GM18870 (cell line): ENCODE measurements around the gene ZNF235.
"Not testable (repeated sequence)": the region's sequence is repeated elsewhere in the genome, so short reads cannot be mapped to it uniquely, and the experiment has no call there.

Source experiments
- ATAC-seq: cut with Tn5 transposase; IDR thresholded peaks from one replicate; pipeline ENCODE4 v1.9.1; 2021; ENCODE audit warnings: moderate library complexity; ENCODE audit not compliant: unreplicated experiment

Gene ZNF235

GRCh38 chr19:44258136-44258535 lies 46.7 kb downstream of the ZNF235 start:
- ATAC-seq: no peak

- ATAC-seq: no peak
Observed at GRCh38 chr19:44255705-44256411, 49.0 kb downstream of the ZNF235 start.

GRCh38 chr19:44254496-44254895 lies 50.3 kb downstream of the ZNF235 start:
- ATAC-seq: no peak

GRCh38 chr19:44253392-44253791 lies 51.4 kb downstream of the ZNF235 start:
- ATAC-seq: not testable (repeated sequence)

- not testable (repeated sequence) for ATAC-seq
Observed at GRCh38 chr19:44252332-44252731, 52.5 kb downstream of the ZNF235 start.

- ATAC-seq: no peak
Observed at GRCh38 chr19:44236384-44236783, 68.4 kb downstream of the ZNF235 start.
